Liver (tissue), 3 donors: ENCODE results near the gene TMEM45A.

Experiments used
- EGR1 ChIP-seq, 2 donors: IDR thresholded peaks; 2 replicates each; pipeline ENCODE4 v1.6.1; 2016 to 2018; ENCODE audit warnings: antibody characterized with exemption in 2 of 2, low read depth in 2 of 2
- FOXA1 ChIP-seq: IDR thresholded peaks from 2 replicates; pipeline ENCODE4 v1.6.1; 2016; ENCODE audit warnings: antibody characterized with exemption
- FOXA2 ChIP-seq: IDR thresholded peaks from 2 replicates; pipeline ENCODE4 v1.6.1; 2016; ENCODE audit warnings: antibody characterized with exemption
- GABPA ChIP-seq, 2 donors: IDR thresholded peaks in 1 of 2; conservative IDR thresholded peaks in 1 of 2; 2 replicates each; pipeline ENCODE4 v1.6.1; 2016; ENCODE audit warnings: antibody characterized with exemption in 2 of 2, mild to moderate bottlenecking in 1 of 2, moderate library complexity in 1 of 2
- HNF4A ChIP-seq, 2 donors: conservative IDR thresholded peaks; 2 replicates each; pipeline ENCODE4 v1.6.1; 2016; ENCODE audit warnings: antibody characterized with exemption in 2 of 2, mild to moderate bottlenecking in 2 of 2
- JUND ChIP-seq, 2 donors: IDR thresholded peaks; 2 replicates each; pipeline ENCODE4 v1.6.1; 2016; ENCODE audit warnings: antibody characterized with exemption in 2 of 2
- RAD21 ChIP-seq, 2 donors: IDR thresholded peaks; 2 replicates each; pipeline ENCODE4 v1.6.1; 2016; ENCODE audit warnings: antibody characterized with exemption in 2 of 2, mild to moderate bottlenecking in 2 of 2
- REST ChIP-seq: IDR thresholded peaks from 2 replicates; pipeline ENCODE4 v1.6.1; 2016; ENCODE audit warnings: antibody characterized with exemption, mild to moderate bottlenecking
- RXRA ChIP-seq, 2 donors: IDR thresholded peaks; 2 replicates each; pipeline ENCODE4 v1.6.1; 2017 to 2018; ENCODE audit warnings: antibody characterized with exemption in 2 of 2, mild to moderate bottlenecking in 1 of 2
- SP1 ChIP-seq: IDR thresholded peaks from 2 replicates; pipeline ENCODE4 v1.6.1; 2018; ENCODE audit warnings: antibody characterized with exemption, mild to moderate bottlenecking
- YY1 ChIP-seq: IDR thresholded peaks from 2 replicates; pipeline ENCODE4 v1.6.1; 2016; ENCODE audit warnings: antibody characterized with exemption, mild to moderate bottlenecking
- TF ChIP-seq, protein P1 (sequence below): fragments of 150-350 bp; IDR thresholded peaks from 2 replicates; pipeline ENCODE4 v1.5.1; 2017; ENCODE audit warnings: improper control_type of control experiment, low read depth, low read length; ENCODE audit not compliant: missing input control
- TF ChIP-seq, protein P2 (sequence below): IDR thresholded peaks from 2 replicates; pipeline ENCODE4 v1.6.1; 2016; ENCODE audit warnings: antibody characterized with exemption
- donor health status: healthy.
- donor health status: healthy.

DNA sequence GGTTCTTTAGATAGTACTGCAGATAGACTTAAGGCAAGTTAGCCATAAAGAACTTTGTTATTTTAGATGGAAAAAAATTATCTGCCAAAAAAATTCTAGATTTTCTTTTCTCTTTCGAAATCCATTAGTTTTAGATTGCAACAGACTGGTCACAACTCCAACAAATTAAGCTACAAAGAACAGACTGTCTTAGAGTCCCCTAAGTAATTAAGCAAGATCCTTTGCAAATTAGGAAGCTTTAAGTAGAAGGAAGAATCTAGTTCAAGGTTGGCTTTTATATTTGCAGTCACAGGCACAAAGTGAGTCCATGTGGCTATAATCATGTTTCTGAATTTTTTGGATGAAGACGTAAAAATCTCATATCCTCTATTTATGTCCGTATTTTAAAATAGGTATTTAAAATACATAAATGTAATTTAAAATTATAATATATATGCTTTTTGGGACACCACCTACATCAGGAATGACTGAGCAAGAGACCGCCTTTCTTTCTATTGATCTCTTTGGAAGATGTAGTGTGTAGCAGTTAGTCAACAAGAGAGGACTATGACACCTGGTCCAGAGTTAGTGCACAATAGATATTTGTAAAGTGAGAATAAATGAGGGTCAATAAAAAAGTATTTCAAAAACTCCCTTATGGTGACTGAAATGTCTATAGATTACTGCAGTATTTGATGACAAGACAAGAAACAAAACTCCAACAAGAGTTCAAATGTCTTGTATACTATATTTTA lies 34.4 kb downstream of the TMEM45A start:
- TF ChIP-seq FOXA1 (no peak), REST (peak; percentile 10), HNF4A (conservative IDR thresholded peaks at IDR 0.05) (peak; percentile 79 to 85), JUND (IDR thresholded peaks at IDR 0.05) (peak in 1 of 2 donors; percentile 40), FOXA2 (no peak), YY1 (no peak), GABPA (IDR thresholded peaks at IDR 0.05 in 1 of 2, conservative IDR thresholded peaks at IDR 0.05 in 1 of 2) (no peak), EGR1 (IDR thresholded peaks at IDR 0.05; ENCODE audit: low read depth in 2 of 2) (no peak), RAD21 (IDR thresholded peaks at IDR 0.05) (no peak), SP1 (no peak), RXRA (IDR thresholded peaks at IDR 0.05) (peak; percentile 10 to 35)
- TF ChIP-seq, protein P1, sequence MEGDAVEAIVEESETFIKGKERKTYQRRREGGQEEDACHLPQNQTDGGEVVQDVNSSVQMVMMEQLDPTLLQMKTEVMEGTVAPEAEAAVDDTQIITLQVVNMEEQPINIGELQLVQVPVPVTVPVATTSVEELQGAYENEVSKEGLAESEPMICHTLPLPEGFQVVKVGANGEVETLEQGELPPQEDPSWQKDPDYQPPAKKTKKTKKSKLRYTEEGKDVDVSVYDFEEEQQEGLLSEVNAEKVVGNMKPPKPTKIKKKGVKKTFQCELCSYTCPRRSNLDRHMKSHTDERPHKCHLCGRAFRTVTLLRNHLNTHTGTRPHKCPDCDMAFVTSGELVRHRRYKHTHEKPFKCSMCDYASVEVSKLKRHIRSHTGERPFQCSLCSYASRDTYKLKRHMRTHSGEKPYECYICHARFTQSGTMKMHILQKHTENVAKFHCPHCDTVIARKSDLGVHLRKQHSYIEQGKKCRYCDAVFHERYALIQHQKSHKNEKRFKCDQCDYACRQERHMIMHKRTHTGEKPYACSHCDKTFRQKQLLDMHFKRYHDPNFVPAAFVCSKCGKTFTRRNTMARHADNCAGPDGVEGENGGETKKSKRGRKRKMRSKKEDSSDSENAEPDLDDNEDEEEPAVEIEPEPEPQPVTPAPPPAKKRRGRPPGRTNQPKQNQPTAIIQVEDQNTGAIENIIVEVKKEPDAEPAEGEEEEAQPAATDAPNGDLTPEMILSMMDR, result no peak
- TF ChIP-seq, protein P2, sequence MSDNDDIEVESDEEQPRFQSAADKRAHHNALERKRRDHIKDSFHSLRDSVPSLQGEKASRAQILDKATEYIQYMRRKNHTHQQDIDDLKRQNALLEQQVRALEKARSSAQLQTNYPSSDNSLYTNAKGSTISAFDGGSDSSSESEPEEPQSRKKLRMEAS, result no peak
